A549 (cell line): Measurements from ENCODE around the gene IQSEC2. TPM values are rescaled to one million over a fixed set of nuclear protein-coding genes. Genes with fewer than 3 reads are reported as not detected.

ENCODE experiments used
- ATAC-seq, 2 experiments: fragments of 200-7000 bp in 1 of 2; fragments of >200 bp in 1 of 2; cut with Nextera tagmentation in 1 of 2; cut with Tn5 transposase in 1 of 2; 3 replicates each; pipeline versions ENCODE4 v1.8.0 to v1.9.1; 2018 to 2020; ENCODE audit warnings: mild to moderate bottlenecking in 1 of 2, moderate library complexity in 1 of 2
- CTCF ChIA-PET: fragments of 300-600 bp; sonication (Branson Sonifier 250); formaldehyde crosslinking; extraction: SDS; loops from one replicate; lab custom pipeline; 2021; ENCODE audit warnings: antibody characterized with exemption, inconsistent platforms; lab: Yijun Ruan, JAX
- POLR2A ChIA-PET: fragments of 350-600 bp; formaldehyde crosslinking; extraction: SDS; loops from one replicate; lab custom pipeline; 2021; ENCODE audit warnings: antibody characterized with exemption, inconsistent platforms; lab: Yijun Ruan, JAX
- DNase-seq, 2 experiments: peaks; one replicate each; pipeline versions ENCODE4 v3.0.0 to v3.0.0-alpha.2; 2011 to 2016; ENCODE audit warnings: low read depth in 1 of 2, low spot score in 1 of 2
- FAIRE-seq: peaks from 2 replicates; lab custom pipeline; 2011; peaks lifted over from hg19 to GRCh38; lab: Jason Lieb, UNC
- H3K27ac ChIP-seq, 2 experiments: fragments of >200 bp; sonication (Bioruptor Twin); formaldehyde crosslinking; 3 replicates each; pipeline ENCODE4 v1.5.1; 2016 to 2017
- H3K4me1 ChIP-seq: fragments of >200 bp; sonication (Bioruptor Twin); formaldehyde crosslinking; 3 replicates; pipeline ENCODE4 v1.6.1; 2016
- H3K4me2 ChIP-seq: fragments of >200 bp; sonication (Bioruptor Twin); formaldehyde crosslinking; 3 replicates; pipeline ENCODE4 v1.6.1; 2016
- H3K4me3 ChIP-seq: fragments of >200 bp; sonication (Bioruptor Twin); formaldehyde crosslinking; 3 replicates; pipeline ENCODE4 v1.5.1; 2016
- H3K9me3 ChIP-seq: fragments of >200 bp; sonication (Bioruptor Twin); formaldehyde crosslinking; 3 replicates; pipeline ENCODE4 v1.6.1; 2016
- BHLHE40 ChIP-seq: IDR thresholded peaks from 2 replicates; pipeline ENCODE4 v1.6.1; 2012; ENCODE audit warnings: low read depth, low read length, inconsistent platforms
- CBX2 ChIP-seq: fragments of 200-600 bp; sonication (generic); IDR thresholded peaks from 2 replicates; pipeline ENCODE4 v1.6.1; 2016; ENCODE audit warnings: low read depth, mild to moderate bottlenecking, borderline replicate concordance
- CTCF ChIP-seq: fragments of >200 bp; sonication (Bioruptor Twin); formaldehyde crosslinking; IDR thresholded peaks from 3 replicates; pipeline ENCODE4 v1.5.1; 2016
- EHF ChIP-seq: fragments of 250-450 bp; sonication (Bioruptor Pico); IDR thresholded peaks from 2 replicates; pipeline ENCODE4 v1.5.0; 2020; ENCODE audit warnings: mild to moderate bottlenecking
- FOSB ChIP-seq: fragments of 250-450 bp; sonication (Bioruptor Pico); IDR thresholded peaks from 2 replicates; pipeline ENCODE4 v1.5.0; 2020; ENCODE audit warnings: mild to moderate bottlenecking, moderate library complexity
- GATA3 ChIP-seq: IDR thresholded peaks from 2 replicates; pipeline ENCODE4 v1.6.1; 2012; ENCODE audit warnings: borderline replicate concordance
- HOXA7 ChIP-seq: fragments of 250-450 bp; sonication (Bioruptor Pico); IDR thresholded peaks from 2 replicates; pipeline ENCODE4 v1.5.0; 2020; ENCODE audit warnings: mild to moderate bottlenecking, moderate library complexity
- MAFK ChIP-seq: fragments of 450-650 bp; IDR thresholded peaks from 2 replicates; pipeline ENCODE4 v1.6.1; 2014; ENCODE audit not compliant: partially characterized antibody
- MAX ChIP-seq: IDR thresholded peaks from 2 replicates; pipeline ENCODE4 v1.6.1; 2012
- PHF8 ChIP-seq: fragments of 200-600 bp; sonication (generic); IDR thresholded peaks from 2 replicates; pipeline ENCODE4 v1.6.1; 2016; ENCODE audit warnings: low read depth, mild to moderate bottlenecking, antibody characterized with exemption, moderate library complexity, borderline replicate concordance
- RAD21 ChIP-seq, 2 experiments: fragments of >200 bp in 1 of 2; sonication (Bioruptor Twin) in 1 of 2; formaldehyde crosslinking in 1 of 2; IDR thresholded peaks in 1 of 2; conservative IDR thresholded peaks in 1 of 2; 2 replicates in 1 of 2; 3 replicates in 1 of 2; pipeline ENCODE4 v1.6.1; 2012 to 2018; ENCODE audit warnings: inconsistent platforms in 1 of 2
- RNF2 ChIP-seq: fragments of 200-600 bp; sonication (generic); IDR thresholded peaks from 2 replicates; pipeline ENCODE4 v1.6.1; 2016; ENCODE audit warnings: low read depth, mild to moderate bottlenecking, antibody characterized with exemption, moderate library complexity, borderline replicate concordance
- SMC3 ChIP-seq: fragments of >200 bp; sonication (Bioruptor Twin); formaldehyde crosslinking; IDR thresholded peaks from 3 replicates; pipeline ENCODE4 v1.6.1; 2018; ENCODE audit warnings: inconsistent platforms
- ZFP36 ChIP-seq: fragments of 450-650 bp; IDR thresholded peaks from 2 replicates; pipeline ENCODE4 v1.6.1; 2014; ENCODE audit warnings: borderline replicate concordance; ENCODE audit not compliant: partially characterized antibody
- WGBS: methylation state at CpG from one replicate; pipeline ENCODE4 v1.1.6; 2017; ENCODE audit errors: missing lambda C conversion rate; 5-methylcytosine and 5-hydroxymethylcytosine counted together
- polyA plus RNA-seq, 4 experiments: library from polyadenylated mRNA; depleted of rRNA in 3 of 4; stranded (reverse); fragments of >200 nt; fragmentation: RNase III in 1 of 4; extraction: RNeasy Plus Mini Kit Qiagen cat#74134 plus additional on column Dnase treatment in 1 of 4; gene quantifications; 2 replicates in 3 of 4; 3 replicates in 1 of 4; pipeline ENCODE4 v1.2.3, GENCODE V29; 2011 to 2017
- TF ChIP-seq, protein P1 (sequence below): fragments of 450-650 bp; IDR thresholded peaks from 2 replicates; pipeline ENCODE4 v1.6.1; 2014; ENCODE audit warnings: antibody characterized with exemption
- TF ChIP-seq, protein P2 (sequence below): fragments of 150-350 bp; IDR thresholded peaks from 2 replicates; pipeline ENCODE4 v1.6.1; 2014; ENCODE audit warnings: low read depth, mild to moderate bottlenecking, low read length
- TF ChIP-seq, protein P3 (sequence below): fragments of 250-450 bp; sonication (Bioruptor Pico); IDR thresholded peaks from 2 replicates; pipeline ENCODE4 v1.5.0; 2020; ENCODE audit warnings: low read depth, mild to moderate bottlenecking, moderate library complexity

The IQSEC2 gene
- polyA plus RNA-seq, 2 of the 4 experiments (the other 2 are of a cell fraction), result 28.3 to 37.6 TPM

- 63% methylated on average over 2 of the region's 2 CpGs for WGBS
- Histone ChIP-seq H3K9me3 (no peaks in the 10 kb centered on the region), H3K27ac (no peak overlapping the region), H3K4me2 (no peak overlapping the region)
- FAIRE-seq, result no peak
- POLR2A ChIA-PET, result no interaction called here
- TF ChIP-seq BHLHE40, result no peak
- TF ChIP-seq RAD21 (conservative IDR thresholded peaks at IDR 0.05 in 1 of 2, IDR thresholded peaks at IDR 0.05 in 1 of 2), result no peak
- TF ChIP-seq, protein P1, sequence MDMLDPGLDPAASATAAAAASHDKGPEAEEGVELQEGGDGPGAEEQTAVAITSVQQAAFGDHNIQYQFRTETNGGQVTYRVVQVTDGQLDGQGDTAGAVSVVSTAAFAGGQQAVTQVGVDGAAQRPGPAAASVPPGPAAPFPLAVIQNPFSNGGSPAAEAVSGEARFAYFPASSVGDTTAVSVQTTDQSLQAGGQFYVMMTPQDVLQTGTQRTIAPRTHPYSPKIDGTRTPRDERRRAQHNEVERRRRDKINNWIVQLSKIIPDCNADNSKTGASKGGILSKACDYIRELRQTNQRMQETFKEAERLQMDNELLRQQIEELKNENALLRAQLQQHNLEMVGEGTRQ, result no peak
- TF ChIP-seq GATA3, result no peak
- TF ChIP-seq, protein P2, sequence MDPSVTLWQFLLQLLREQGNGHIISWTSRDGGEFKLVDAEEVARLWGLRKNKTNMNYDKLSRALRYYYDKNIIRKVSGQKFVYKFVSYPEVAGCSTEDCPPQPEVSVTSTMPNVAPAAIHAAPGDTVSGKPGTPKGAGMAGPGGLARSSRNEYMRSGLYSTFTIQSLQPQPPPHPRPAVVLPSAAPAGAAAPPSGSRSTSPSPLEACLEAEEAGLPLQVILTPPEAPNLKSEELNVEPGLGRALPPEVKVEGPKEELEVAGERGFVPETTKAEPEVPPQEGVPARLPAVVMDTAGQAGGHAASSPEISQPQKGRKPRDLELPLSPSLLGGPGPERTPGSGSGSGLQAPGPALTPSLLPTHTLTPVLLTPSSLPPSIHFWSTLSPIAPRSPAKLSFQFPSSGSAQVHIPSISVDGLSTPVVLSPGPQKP, result no peak
- TF ChIP-seq CTCF, result no peak
- TF ChIP-seq, protein P3, sequence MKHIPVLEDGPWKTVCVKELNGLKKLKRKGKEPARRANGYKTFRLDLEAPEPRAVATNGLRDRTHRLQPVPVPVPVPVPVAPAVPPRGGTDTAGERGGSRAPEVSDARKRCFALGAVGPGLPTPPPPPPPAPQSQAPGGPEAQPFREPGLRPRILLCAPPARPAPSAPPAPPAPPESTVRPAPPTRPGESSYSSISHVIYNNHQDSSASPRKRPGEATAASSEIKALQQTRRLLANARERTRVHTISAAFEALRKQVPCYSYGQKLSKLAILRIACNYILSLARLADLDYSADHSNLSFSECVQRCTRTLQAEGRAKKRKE (CRISPR knock-in tag), result no peak
- no peak for TF ChIP-seq CBX2
- TF ChIP-seq, all 56 proteins: peak for 0
- DNase-seq, result no peak
- H3K4me1 ChIP-seq, result peaks cover 7% of the 10 kb centered on the region; the same call in 2 of the 3 replicates
- no peak for ATAC-seq
- CTCF ChIA-PET, result interaction anchor here (1.6 to 2.1 kb wide), 2 partner anchors 17 to 71 kb away, joined by 4 to 5 read pairs; no protein-coding TSS in a partner anchor
- H3K4me3 ChIP-seq, result no peak overlapping the region
Measured at GRCh38 chrX:53246231-53246630, 35.2 kb downstream of the IQSEC2 start.

GRCh38 chrX:53244610-53245009 lies 36.8 kb downstream of the IQSEC2 start:
- peaks cover 1% of the 10 kb centered on the region; the same call in 2 of the 3 replicates for H3K4me1 ChIP-seq
- POLR2A ChIA-PET, result interaction anchor here (0.5 kb wide), 1 partner anchor 38 kb away, joined by 8 read pairs; no protein-coding TSS in a partner anchor
- WGBS, result 73% methylated on average over 1 of the region's 1 CpG
- no peak for DNase-seq
- no peaks in the 10 kb centered on the region for H3K9me3 ChIP-seq
- TF ChIP-seq HOXA7, result no peak
- peak; percentile 10; the same call in 1 of the 3 replicates for TF ChIP-seq SMC3
- peak; percentile 28 for TF ChIP-seq CTCF
- H3K4me3 ChIP-seq, result no peak overlapping the region
- ATAC-seq, result no peak
- H3K4me2 ChIP-seq, result no peak overlapping the region
- CTCF ChIA-PET, result interaction anchor here (0.6 to 1.7 kb wide), 10 partner anchors 9 to 87 kb away, joined by 3 to 7 read pairs (median 3); partner anchors contain the start of gene IQSEC2
- no peak overlapping the region for H3K27ac ChIP-seq
- FAIRE-seq, result peak; percentile 7

GRCh38 chrX:53242310-53242709 lies 39.1 kb downstream of the IQSEC2 start:
- POLR2A ChIA-PET, result no interaction called here
- Histone ChIP-seq H3K4me1 (no peaks in the 10 kb centered on the region), H3K9me3 (no peaks in the 10 kb centered on the region), H3K4me2 (no peak overlapping the region), H3K27ac (no peak overlapping the region), H3K4me3 (no peak overlapping the region)
- 87% methylated on average over 4 of the region's 4 CpGs for WGBS
- FAIRE-seq (no peak), ATAC-seq (no peak), DNase-seq (no peak)
- CTCF ChIA-PET, result interaction anchor here (1.7 kb wide), 1 partner anchor 15 kb away, joined by 3 read pairs; no protein-coding TSS in a partner anchor
- TF ChIP-seq MAFK (no peak), FOSB (CRISPR knock-in tag) (no peak), PHF8 (no peak), RNF2 (no peak), ZFP36 (peak; percentile 54), MAX (no peak), EHF (CRISPR knock-in tag) (no peak)
